ENCODE measurements around the gene SPECC1L.

SPECC1L gene

DNA sequence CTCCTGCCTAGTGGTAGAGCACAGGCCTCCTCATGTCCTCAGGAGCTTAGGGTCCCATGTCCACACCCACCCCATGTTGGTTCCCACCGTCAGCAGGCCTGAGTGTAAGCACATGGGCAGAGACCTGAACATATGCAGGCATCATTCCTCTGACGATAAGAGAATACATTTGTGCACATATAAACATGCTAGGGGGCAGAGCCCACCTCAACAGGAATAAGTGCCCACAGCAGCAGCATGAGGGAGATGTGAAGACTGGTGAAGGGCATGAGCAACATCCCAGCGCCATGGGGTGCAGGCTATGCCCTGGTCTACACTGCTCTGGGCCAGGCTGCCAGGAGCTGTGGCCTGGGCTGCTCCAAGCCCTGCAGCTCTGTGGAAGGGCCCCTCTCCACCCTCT lies 173.6 kb downstream of the SPECC1L start:
- no peak for DNase-seq

DNA sequence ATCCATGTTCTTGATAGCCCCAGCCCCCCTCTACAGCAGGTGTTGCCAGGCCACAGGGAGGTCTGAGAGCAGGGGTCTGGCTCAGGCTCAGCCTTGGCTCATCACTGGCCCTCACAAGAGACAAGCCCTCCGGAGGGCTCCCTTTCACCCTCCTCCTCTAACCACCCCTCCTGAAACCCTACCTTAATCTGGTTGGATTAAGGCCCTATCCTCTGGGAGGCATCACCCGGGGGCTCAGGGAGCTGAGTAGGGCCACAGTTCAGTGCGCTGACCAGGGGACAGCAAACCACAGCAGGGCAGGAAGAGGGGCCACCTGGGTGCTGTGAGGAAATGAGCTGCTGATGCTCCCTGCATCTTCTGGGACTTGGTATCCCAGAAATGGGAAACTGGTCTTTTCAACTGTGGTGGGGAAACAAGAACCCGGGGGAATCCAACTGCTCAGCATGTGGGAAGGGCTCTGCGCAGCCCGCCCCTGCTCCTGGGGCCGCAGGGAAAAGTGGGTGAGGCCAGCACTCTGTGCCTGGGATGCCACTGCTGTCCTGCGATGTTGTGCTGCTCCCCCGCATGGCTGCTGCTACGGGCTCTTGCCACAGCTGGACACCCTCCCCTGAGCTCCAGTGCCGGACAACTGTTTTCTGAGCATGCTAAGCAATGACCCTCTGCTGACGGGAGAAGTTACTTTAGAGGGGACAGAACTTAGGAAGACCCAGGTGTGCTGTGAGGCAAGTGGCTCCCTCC lies 174.3 kb downstream of the SPECC1L start:
- no peak for DNase-seq

DNA sequence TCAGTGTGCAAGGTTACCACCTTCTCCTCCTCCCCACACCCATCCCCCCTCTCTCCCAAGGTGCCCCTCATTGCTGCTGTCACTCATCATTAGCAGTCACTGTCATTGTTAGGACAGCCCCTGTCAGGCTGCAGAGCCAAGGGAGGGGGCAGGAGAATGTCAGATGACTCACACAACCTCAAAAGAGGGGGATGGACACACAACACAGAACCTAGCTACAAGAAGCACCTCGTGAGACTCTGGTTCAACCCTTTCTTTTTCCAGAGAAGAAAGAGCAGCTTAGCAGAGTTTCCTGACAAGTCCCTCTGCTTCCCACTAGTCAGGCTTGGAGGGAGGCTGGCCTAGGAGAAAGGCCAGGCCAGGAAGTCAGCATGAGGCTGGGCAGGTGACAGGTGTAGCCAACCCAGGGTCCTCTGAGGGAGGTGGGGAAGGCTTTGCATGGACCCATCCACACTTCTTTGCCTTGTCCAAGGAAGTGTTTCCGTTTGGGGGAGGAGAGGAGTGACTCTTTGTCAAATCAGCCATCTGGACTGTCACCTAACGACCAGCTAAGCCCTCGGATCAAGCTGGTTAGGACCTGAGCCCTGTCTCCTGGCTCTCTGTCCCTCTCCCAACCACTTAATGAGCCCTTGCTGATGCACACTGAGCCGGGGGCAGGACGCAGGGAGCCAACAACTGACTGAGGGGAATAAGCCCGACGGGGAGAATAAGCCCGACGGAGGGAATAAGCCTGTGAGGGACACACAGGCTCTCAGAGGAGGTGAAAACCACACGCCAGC lies 175.0 kb downstream of the SPECC1L start:
- DNase-seq: no peak

DNA sequence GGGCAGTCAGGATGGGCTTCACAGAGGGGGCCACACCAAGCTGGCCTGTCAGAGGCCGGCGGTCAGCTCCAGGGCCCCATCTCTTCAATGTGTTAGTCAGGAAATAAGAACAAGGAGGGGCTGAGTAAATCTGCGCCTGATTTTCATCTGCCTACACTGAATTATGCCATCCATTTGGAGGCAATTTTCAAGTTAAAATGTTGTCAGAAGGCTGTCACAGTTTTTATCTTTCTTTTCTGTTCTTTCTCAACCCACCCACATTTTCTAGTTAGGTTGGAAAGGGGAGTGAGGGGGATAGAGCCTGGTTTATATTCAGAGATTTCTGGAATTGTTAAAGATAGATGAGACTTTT lies 175.6 kb downstream of the SPECC1L start:
- DNase-seq: no peak

DNA sequence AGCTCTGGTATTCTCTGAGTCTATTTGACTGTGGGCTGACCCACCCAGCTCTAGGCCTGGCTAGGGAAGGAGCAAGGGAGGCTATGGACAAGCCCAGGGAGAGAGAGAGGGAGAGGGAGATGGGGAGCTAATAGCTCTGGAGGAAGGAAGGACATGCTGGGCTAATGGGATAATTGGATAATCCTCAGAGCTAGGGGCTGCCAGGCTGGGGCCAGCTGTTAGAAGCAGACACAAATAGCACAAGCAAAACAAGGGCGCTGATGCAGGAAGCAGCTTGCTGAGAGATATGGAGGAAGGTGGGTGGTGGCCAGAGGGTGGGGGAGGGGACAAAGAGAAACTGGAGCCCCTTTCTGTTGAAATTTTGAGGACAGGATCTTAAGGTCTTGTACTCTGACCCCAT lies 180.0 kb downstream of the SPECC1L start:
- DNase-seq: no peak

DNA sequence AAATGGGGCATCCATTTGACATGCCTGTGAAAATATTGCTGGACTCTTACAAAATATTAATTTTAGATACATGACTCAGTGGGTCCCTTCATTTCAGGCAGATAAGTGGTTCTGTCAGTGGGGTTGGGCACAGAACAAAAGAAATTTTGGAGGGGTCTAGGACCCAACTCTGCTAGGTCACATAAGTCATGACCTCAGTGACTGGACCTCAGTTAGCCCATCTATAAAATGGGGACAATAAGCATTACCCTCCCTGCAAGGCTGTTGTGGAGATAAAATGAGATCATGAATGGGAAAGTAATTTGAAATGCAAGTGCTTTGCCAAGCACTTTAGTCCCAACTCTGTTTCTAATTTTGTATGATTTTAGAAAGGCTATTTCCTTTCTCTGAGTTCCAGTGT lies 180.5 kb downstream of the SPECC1L start:
- DNase-seq: no peak

DNA sequence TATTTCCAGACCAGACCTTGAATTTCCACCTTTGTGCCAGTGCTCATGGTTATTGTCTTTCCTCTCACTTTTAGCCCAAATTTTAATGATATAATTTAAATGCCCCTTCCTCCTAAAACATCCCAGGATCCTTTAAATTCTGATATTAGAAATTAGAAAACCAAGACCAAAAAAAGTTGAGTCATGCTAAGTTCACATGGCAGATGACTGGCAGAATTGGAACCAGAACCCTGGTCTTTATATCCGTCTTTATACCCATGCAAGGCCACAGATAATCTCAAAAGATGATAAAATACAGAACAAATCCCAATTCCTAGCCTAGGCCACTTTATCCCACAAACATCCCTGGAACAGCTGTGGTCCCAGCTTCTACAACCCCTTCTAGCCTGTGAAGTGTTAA lies 183.2 kb downstream of the SPECC1L start:
- DNase-seq: no peak

DNA sequence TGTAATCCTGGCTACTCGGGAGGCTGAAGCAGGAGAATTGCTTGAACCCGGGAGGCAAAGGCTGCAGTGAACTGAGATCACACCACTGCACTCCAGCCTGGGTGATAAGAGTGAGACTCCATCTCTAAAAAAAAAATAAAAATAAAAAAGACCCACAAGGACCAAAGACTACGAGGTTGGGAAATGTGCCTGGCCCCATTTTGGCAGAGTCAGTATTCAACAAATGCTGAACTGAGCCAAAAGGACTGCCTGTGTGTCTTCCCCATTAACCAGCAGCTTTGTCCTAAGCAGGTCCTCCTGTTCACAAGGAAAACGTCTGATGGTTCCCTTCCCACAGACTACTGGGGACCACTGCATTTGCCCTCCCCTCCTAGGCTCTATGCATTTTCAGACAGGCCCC lies 184.4 kb downstream of the SPECC1L start:
- no peak for DNase-seq

DNA sequence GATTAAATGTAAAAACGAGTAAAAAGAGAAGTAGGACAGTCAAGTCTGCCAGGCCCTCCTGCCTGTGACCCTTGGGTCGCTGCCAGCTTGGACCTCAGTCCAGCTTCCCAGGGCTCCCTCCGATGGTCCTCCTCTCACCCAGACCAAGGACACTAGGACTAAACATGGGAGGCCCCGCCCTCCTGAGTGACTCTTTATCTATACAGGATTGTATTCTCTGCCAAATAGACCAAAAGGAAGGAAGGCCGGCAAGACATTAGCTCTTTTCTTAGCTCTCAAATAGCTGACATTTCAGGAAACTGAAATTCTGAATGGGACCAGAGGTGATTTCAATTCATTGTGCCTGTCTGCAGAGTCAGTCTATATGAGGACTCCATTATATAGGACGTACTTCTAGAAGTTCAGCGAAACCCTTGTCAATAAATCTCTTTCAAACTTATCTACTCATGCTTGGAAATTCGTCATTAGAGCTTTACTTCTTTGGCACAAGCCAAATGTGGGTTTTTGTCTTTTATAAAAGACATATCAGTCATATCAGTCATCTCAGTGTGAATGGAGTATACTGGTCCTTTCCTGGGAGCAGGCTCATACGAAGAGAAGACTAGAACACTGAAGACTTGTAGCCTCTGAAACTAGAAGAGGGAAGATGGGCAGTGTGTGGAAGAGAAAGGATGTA lies 185.3 kb downstream of the SPECC1L start:
- no peak for DNase-seq

DNA sequence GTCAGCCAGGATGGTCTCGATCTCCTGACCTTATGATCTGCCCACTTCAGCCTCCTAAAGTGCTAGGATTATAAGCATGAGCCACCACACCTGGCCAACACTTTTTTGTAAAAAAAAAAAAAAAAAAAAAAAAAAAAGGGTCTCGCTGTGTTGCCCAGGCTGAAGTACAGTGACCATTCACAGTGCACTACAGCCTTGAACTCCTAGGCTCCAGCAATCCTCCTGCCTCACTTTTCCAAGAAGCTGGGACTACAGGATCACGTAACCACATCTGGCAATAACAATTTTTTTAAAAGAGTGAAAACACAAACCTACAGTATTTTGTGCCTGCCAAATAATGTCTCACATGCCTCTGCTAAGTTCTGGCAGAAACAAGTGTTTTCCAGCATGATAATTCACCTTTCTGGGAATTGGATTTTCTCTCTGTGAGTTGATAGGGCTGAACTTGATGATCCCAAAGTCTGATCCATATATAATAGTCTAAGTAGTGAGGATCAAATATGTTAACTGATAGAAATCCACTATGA lies 187.3 kb downstream of the SPECC1L start:
- DNase-seq: no peak

DNA sequence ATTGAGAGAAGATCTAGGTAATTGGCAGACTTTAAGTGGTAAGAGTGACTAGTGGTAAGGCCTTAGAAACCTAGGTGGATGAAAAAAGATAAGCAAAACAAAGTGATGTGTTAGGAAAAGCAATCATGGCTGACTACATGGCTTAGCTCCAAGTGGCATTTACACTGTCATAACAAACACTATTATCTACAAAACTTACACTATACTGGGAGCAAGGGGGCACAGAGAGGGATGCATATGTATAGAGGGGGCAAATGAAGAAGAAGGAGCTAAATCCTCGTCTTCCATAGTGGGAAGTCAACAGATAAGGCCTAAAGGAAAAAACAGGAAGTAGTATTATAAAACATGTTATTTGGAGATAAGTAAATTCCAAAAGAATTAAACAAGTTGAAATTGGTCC lies 189.3 kb downstream of the SPECC1L start:
- DNase-seq: no peak

DNA sequence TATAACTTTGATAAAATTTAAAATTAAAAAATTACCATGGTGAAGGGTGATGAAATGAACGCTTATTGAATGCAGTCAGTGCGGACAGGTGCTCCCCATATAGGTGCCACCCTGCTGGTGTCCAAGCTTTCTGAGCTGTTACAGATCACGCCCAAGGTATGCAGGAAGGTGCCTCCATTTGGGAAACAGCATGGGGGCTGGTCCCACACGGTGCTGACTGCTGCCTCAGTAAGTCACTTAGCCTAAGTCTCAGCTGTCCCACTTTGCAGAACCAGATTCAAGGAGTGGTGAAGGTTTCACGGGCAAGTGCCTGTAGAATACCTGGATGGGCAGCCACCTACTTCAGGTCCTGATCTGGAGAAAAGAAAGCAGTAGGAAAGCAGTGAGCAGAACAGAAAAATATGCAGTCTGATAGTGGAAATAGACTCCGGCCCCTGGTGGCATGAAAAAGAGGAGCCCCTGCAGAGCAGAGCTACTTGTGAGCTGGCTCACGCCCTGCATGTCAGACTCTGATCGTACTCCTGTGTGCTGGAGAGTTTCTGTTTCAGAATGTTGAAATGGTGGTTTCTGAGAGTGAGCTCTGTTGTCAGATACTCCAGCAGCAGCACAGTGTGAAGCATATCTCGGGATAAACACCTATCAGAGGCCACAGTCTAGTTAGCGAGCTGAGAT lies 189.9 kb downstream of the SPECC1L start:
- DNase-seq: no peak

DNA sequence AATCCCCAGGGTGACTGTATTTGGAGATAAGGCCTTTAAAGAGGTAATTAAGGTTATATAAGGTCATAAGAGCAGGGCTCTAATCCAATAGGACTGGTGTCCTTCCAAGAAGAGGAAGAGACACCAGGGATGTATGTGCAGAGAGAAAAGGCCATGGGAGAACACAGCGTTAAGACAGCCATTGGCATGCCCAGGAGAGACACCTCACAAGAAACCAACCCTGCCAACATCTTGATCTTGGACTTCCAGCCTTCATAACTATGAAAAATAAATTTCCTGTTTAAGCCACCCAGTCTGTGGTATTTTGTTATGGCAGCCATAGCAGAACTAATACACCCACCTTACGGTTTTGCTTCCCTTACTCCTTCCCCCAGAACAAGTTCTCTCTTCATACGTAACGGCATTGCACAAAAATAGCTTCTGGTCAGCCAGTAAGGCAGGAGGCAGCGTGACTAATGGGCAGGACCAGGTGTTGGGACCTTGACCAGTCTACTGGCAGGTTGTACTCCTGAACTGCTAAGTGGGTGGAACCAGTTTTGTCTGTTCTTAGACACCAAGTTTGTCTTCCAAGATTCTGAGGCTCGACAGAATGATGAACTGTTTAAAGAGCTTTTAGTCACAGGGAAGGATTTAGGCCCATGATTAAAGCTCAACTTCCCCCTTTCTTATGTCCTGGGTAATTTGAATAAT lies 192.6 kb downstream of the SPECC1L start:
- no peak for DNase-seq

DNA sequence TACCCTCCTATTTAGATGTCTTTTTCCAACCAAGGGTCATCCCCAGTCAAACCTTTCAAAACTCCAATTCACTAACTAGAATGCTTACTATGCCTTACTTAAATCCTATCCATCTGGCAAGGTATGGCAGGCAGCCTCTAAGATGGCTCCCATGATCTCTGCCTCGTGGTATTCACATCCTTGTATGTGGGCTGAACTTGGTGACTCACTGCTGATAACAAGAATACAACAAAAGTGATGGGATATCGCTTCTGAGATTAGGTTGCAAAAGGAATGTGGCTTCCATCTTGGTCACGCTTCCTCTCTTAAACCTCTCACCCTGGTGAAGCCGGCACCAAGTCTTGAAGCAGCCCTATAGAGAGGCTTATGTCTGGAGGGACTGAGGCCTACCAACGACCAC lies 194.9 kb downstream of the SPECC1L start:
- DNase-seq: peak; percentile 59

DNA sequence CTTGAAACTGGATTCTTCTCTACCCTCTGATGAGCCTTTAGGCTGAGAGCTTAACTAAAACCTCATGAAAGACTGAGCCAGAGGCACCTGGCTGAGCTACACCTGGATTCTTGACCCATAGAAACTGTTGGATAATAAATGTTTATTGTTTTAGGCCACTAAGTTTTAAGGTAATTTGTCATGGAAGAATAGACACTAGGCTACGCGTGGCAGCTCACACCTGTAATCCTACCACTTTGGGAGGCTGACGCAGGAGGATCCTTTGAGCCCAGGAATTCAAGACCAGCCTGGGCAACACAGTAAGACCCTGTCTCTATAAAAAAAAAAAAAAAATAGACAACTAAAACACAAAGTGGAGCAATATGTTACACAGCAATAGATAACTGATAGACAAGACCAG lies 195.3 kb downstream of the SPECC1L start:
- no peak for DNase-seq

DNA sequence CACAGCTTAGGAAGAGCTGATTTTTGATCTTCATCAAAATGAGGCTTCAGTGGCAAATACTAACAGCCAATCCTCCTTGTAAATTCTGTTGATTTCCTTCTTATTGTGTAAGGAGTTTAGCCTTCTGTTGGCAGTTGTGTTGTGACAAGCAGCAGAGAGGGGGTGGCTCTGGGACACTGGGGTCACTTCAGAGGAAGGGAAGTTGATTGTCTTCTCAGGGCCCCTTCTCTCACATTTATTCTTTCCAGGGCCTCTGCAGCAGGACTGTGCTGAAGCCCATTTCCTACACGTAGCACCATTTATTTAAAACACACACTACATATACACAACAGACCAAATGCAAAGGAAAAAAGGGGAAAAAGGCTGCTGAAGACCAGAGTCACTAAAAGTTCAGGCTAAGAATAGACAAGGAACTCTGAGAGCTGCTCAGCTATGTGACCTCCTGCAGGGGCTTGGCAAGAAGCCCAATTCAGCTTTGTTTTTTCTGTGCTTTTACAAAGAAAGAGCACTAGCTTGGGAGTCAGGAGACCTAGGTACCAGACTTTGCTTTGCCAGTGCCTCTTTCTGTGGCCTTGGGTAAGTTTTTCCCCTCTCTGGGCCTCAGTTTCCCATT lies 196.2 kb downstream of the SPECC1L start:
- DNase-seq: peak; percentile 76

DNA sequence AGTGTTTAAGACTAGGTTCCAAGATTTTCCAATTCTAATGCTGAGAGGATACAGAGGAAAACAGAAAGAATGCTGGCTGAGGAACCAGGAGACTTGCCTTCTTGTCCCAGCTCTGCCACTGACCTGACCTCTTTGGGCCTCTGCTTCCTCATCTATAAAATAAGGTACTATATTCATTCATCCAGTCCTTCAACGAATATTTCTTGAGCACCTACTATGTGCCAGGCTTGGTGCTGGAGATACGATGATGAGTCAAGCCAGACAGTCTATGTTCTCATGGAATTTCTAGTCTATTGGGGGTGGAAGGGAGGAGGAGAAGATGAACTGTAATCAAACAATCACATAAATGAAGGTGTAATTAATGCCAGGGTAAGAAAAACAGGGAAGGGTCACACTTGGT lies 196.7 kb downstream of the SPECC1L start:
- DNase-seq: no peak
